ENCODE results near the gene LMCD1. TPM values are rescaled to one million over a fixed set of nuclear protein-coding genes. Genes with fewer than 3 reads are reported as not detected.

Gene LMCD1
- total and polyA plus RNA-seq, 9 donors, result 114 to 221 (median 185) TPM

DNA sequence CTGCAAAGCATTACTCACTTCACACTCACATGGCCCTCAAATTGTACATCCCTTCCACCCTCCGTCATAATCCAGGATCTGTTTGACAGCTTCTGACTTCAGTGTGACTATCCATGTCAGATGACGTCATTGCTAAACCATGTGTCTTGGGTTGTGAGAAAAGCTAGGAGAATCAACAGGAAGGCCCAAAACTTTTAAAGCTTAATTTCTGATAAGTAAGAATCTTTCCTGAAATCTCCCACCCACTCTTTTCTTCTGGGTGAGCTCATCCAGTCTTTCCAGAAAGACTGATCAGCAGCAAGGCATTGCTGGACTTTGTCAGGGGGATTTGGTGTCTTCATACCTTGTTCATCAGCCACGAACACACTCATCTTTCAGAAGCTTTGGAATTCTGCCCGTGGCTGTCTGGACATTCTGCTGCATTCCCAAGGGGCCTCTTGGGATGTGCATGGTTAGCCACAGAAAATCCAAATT, 11.5 kb upstream of the LMCD1 start:
- H3K27ac ChIP-seq (ENCODE audit: low read length), result peak overlapping the region; percentile 74
- H3K27me3 ChIP-seq (ENCODE audit: control insufficient read depth, insufficient read depth, low read length), result no peaks in the 10 kb centered on the region
- H3K4me3 ChIP-seq (ENCODE audit: low read length), result no peak overlapping the region
- H3K4me1 ChIP-seq (ENCODE audit: control insufficient read depth, insufficient read depth, low read length), result peaks cover 23% of the 10 kb centered on the region
- WGBS (ENCODE audit: insufficient coverage), result 70% methylated on average over 2 of the region's 4 CpGs
- no peaks in the 10 kb centered on the region for H3K36me3 ChIP-seq (ENCODE audit: control insufficient read depth, insufficient read depth, low read length)
- peak; percentile 73 for DNase-seq
- H3K9me3 ChIP-seq (replicated peaks; ENCODE audit: control insufficient read depth, low read depth, low read length), result peaks cover 1% of the 10 kb centered on the region

DNA sequence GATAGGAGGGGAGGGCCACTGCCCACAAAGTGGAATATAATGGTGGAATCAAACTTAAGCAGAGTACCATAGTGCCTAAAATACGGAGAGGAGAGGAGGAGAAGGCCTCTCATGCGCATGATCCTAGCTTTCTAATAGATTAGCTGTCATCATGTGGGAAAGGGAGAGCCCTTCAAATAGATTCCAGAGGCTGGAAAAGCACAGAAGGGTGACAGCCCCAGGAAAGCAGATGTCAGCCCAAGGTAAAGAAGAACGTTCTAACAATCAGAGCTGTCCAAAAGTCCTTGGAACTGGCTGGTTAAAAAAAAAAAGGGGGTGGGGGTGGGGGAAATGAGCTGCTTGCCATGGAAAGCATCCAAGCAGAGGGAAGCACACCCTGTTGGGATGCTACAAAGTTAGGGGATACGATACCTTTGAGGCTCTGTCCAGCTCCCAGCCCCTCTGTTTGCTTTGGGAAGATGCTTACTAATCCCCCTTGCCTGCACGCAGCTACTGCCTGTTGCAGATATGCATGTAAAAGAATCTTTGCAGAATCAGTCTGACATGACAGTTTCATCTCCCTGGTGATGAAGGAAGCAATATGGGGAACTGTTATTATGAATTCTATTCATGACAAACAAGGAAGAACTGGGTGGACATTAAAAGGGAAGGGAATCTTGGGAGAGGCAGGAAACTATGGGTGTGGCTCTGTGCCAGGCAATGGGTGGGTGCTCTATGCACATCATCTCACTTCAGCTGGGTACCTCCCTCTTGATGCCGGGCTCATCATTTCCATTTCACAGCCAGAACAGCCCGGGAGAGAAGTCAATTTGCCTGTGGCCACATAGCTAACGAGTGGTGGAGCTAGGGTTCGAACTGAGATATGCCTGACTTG, 10.1 kb upstream of the LMCD1 start:
- Histone ChIP-seq H3K4me1 (ENCODE audit: control insufficient read depth, insufficient read depth, low read length) (peaks cover 25% of the 10 kb centered on the region), H3K27ac (ENCODE audit: low read length) (no peak overlapping the region), H3K4me3 (ENCODE audit: low read length) (no peak overlapping the region), H3K27me3 (ENCODE audit: control insufficient read depth, insufficient read depth, low read length) (no peaks in the 10 kb centered on the region), H3K9me3 (replicated peaks; ENCODE audit: control insufficient read depth, low read depth, low read length) (no peaks in the 10 kb centered on the region), H3K36me3 (ENCODE audit: control insufficient read depth, insufficient read depth, low read length) (no peaks in the 10 kb centered on the region)
- 60% methylated on average over 8 of the region's 9 CpGs for WGBS (ENCODE audit: insufficient coverage)
- DNase-seq, result peak; percentile 43

DNA sequence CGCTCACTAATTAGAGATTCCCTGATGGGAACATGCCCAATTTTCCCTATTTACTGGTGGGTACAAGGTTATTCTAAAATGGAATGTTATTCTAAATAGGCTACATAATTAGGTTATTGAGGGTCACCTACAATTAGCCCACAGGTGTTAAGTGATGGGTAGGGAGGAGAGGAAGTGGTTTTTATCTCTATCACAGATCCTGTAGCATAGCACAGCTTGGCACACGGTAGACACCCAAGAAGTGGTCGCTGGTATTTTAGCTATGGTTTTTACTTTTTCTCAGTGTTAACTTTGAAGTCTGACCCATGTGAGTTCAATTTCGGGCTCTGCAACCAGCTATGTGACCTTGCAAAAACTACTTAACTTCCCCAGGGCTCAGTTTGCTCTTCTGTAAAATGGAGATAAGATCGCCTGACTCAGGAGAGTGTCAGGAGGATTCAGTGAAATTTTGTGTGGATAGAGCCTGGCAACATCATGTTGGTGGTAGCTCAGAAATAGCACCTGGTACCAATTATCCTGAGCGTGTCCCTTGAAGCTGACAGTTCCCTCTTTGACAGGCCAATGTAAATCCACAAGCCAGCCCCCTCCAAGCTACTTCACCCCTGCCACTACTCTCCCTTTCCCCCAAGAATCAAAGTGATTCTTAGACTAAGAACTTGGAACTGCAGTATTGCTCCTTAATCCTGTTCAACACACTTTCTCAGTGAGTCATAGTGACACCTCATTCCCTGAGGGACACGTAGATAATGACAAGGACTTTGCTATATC, 8.7 kb upstream of the LMCD1 start:
- Histone ChIP-seq H3K27me3 (ENCODE audit: control insufficient read depth, insufficient read depth, low read length) (no peaks in the 10 kb centered on the region), H3K27ac (ENCODE audit: low read length) (no peak overlapping the region), H3K4me3 (ENCODE audit: low read length) (no peak overlapping the region), H3K36me3 (ENCODE audit: control insufficient read depth, insufficient read depth, low read length) (no peaks in the 10 kb centered on the region), H3K4me1 (ENCODE audit: control insufficient read depth, insufficient read depth, low read length) (peaks cover 28% of the 10 kb centered on the region), H3K9me3 (replicated peaks; ENCODE audit: control insufficient read depth, low read depth, low read length) (no peaks in the 10 kb centered on the region)
- DNase-seq, result no peak
- 80% methylated on average over 5 of the region's 7 CpGs for WGBS (ENCODE audit: insufficient coverage)

DNA sequence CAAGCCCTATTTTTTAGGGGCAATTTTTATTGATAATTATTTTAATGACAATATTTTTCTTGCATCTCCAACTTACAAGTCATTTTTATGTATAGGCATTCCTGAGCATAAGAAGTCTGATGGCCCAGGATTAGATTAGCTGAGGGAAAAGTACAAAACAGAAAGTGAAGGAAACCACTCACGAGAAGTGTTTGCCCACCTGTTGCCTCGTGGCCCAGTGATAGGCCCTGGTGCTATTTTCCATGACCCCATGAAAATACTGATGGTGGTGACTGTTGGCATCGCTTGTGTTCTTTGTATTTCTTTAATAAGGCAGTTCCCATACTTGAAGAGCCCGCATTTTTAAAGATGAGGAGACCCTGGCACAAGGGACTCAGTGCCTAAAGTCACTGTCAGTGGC, 7.9 kb upstream of the LMCD1 start:
- 100% methylated on average over 1 of the region's 4 CpGs for WGBS (ENCODE audit: insufficient coverage)
- peaks cover 31% of the 10 kb centered on the region for H3K4me1 ChIP-seq (ENCODE audit: control insufficient read depth, insufficient read depth, low read length)
- H3K36me3 ChIP-seq (ENCODE audit: control insufficient read depth, insufficient read depth, low read length), result no peaks in the 10 kb centered on the region
- DNase-seq, result no peak
- no peak overlapping the region for H3K27ac ChIP-seq (ENCODE audit: low read length)
- no peaks in the 10 kb centered on the region for H3K27me3 ChIP-seq (ENCODE audit: control insufficient read depth, insufficient read depth, low read length)
- no peak overlapping the region for H3K4me3 ChIP-seq (ENCODE audit: low read length)
- no peaks in the 10 kb centered on the region for H3K9me3 ChIP-seq (replicated peaks; ENCODE audit: control insufficient read depth, low read depth, low read length)

DNA sequence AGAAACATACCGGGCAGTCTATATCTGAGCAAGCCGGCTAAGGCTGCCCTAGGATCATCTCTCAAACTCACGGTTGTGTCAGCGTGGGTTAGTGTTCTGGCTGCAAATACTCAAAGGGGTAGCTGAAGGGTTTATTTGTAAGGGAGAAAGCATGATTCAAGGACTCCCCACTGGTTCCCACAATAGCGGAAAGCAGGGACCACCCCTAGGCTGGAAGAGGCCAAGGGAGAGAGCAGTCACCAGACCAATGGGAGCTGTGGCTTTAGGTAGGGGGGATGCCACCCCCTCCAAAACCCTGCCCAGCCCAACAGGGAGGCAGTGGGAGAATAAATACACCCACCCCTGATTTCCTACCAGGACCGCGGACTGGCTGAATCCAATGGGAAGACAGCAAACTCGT, 7.3 kb upstream of the LMCD1 start:
- Histone ChIP-seq H3K4me3 (ENCODE audit: low read length) (no peak overlapping the region), H3K27ac (ENCODE audit: low read length) (no peak overlapping the region), H3K27me3 (ENCODE audit: control insufficient read depth, insufficient read depth, low read length) (no peaks in the 10 kb centered on the region), H3K9me3 (replicated peaks; ENCODE audit: control insufficient read depth, low read depth, low read length) (no peaks in the 10 kb centered on the region), H3K4me1 (ENCODE audit: control insufficient read depth, insufficient read depth, low read length) (peaks cover 33% of the 10 kb centered on the region), H3K36me3 (ENCODE audit: control insufficient read depth, insufficient read depth, low read length) (no peaks in the 10 kb centered on the region)
- 100% methylated on average over 3 of the region's 8 CpGs for WGBS (ENCODE audit: insufficient coverage)
- DNase-seq, result no peak

DNA sequence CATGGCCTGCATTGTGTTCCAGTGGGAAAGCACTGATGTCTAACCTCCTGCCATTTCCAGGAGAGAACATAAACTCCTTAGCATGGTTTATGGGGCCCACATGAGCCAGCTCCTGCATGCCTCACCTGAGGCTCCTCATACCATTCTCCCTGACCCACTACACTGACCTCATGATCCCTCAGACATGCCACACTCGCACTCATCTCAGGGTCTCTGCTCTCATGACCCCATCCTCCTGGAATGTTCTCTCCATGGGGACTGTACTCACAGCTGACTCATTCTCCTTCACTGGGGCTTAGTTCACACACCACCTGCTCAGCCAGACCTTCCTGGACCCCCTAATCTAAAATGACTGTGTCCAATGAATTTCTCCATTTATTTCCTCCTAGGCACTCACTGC, 4.0 kb upstream of the LMCD1 start:
- peak; percentile 45 for DNase-seq
- Histone ChIP-seq H3K4me3 (ENCODE audit: low read length) (no peak overlapping the region), H3K4me1 (ENCODE audit: control insufficient read depth, insufficient read depth, low read length) (peaks cover 27% of the 10 kb centered on the region), H3K27me3 (ENCODE audit: control insufficient read depth, insufficient read depth, low read length) (no peaks in the 10 kb centered on the region), H3K36me3 (ENCODE audit: control insufficient read depth, insufficient read depth, low read length) (peaks cover under 1% of the 10 kb centered on the region), H3K27ac (ENCODE audit: low read length) (peak overlapping the region; percentile 49), H3K9me3 (replicated peaks; ENCODE audit: control insufficient read depth, low read depth, low read length) (no peaks in the 10 kb centered on the region)
- WGBS (ENCODE audit: insufficient coverage), result 77% methylated on average over 1 of the region's 1 CpG

DNA sequence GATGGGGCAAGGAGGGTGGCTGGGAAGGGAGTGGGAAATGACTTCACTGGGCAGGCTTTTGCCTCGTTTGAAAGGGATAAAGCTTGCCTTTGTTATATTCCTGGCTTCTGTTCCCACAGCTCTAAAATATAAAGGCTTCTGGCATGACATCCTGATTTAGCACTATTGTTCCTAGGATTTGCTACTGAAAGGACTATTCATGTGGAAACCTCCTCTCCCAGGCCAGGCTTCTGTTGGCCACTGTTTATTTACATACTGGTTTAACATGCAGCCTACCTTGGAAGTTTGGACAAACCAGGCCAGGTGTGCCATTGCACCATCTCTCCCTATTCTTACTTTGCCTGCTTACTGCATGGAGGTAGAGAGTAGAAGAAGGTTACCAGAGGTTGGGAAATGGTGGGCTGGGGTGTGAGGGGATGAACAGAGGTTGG, 2.4 kb upstream of the LMCD1 start:
- WGBS (ENCODE audit: insufficient coverage), result no CpG with 5 or more reads among the region's 1 CpG
- H3K4me1 ChIP-seq (ENCODE audit: control insufficient read depth, insufficient read depth, low read length), result peaks cover 39% of the 10 kb centered on the region
- H3K4me3 ChIP-seq (ENCODE audit: low read length), result no peak overlapping the region
- no peaks in the 10 kb centered on the region for H3K27me3 ChIP-seq (ENCODE audit: control insufficient read depth, insufficient read depth, low read length)
- peak overlapping the region; percentile 81 for H3K27ac ChIP-seq (ENCODE audit: low read length)
- peaks cover 3% of the 10 kb centered on the region for H3K36me3 ChIP-seq (ENCODE audit: control insufficient read depth, insufficient read depth, low read length)
- peak; percentile 72 for DNase-seq
- H3K9me3 ChIP-seq (replicated peaks; ENCODE audit: control insufficient read depth, low read depth, low read length), result no peaks in the 10 kb centered on the region

DNA sequence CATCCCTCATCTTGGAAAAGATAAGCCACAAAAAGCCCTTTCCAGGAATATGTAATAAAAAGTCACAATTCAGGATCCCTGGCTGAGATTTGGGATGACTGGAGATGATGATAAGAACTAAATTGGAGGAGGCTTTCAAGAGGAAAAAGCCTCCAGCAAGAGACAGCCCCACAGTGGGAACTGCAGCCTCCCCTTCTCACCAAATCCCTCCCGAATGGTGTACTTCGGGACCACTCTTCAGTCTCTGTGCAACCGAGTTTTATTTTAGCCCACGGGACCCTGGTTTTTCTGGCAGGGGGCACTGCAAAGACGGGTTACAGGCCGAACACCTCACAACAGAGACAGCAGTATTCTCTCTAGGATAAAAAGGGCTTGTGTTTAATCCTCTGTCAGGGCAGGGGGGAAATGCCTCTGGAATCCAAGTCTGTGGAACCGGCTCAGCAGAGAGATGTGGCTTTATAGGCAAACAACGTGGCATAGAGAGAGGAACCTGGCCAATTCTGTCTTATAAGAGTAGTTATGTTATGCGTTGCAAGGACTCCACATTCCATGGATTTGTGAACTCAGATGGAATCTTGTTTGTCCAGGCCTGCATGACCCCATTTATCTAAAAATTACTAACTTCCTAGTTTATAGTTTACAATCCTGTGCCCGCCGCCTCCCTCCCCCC, 1.2 kb upstream of the LMCD1 start:
- DNase-seq, result no peak
- 0% methylated on average over 3 of the region's 11 CpGs for WGBS (ENCODE audit: insufficient coverage)
- Histone ChIP-seq H3K27ac (ENCODE audit: low read length) (peak overlapping the region; percentile 98), H3K4me1 (ENCODE audit: control insufficient read depth, insufficient read depth, low read length) (peaks cover 50% of the 10 kb centered on the region), H3K9me3 (replicated peaks; ENCODE audit: control insufficient read depth, low read depth, low read length) (no peaks in the 10 kb centered on the region), H3K4me3 (ENCODE audit: low read length) (no peak overlapping the region), H3K36me3 (ENCODE audit: control insufficient read depth, insufficient read depth, low read length) (peaks cover 3% of the 10 kb centered on the region), H3K27me3 (ENCODE audit: control insufficient read depth, insufficient read depth, low read length) (no peaks in the 10 kb centered on the region)

DNA sequence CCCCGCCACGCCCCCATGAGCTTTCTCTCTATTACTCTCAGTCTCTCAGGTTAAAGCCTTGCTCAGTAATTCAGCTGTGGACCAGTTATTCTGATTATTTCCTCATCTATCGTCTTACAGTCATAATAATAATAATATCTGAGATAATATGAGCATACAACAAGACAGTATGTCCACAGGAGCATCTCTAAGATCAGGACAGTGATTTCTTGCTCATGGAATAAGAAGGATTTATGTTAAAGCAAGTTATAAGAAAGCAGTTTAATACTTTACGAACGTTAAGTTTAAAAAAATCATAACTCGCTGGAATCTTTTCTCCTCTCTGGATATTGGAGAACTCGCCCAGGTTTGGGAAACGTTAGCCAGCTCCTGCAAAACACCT, 643 bp upstream of the LMCD1 start:
- H3K36me3 ChIP-seq (ENCODE audit: control insufficient read depth, insufficient read depth, low read length), result peaks cover 3% of the 10 kb centered on the region
- DNase-seq, result no peak
- no peaks in the 10 kb centered on the region for H3K27me3 ChIP-seq (ENCODE audit: control insufficient read depth, insufficient read depth, low read length)
- H3K27ac ChIP-seq (ENCODE audit: low read length), result peak overlapping the region; percentile 98
- H3K4me1 ChIP-seq (ENCODE audit: control insufficient read depth, insufficient read depth, low read length), result peaks cover 54% of the 10 kb centered on the region
- peak overlapping the region; percentile 66 for H3K4me3 ChIP-seq (ENCODE audit: low read length)
- no CpG with 5 or more reads among the region's 8 CpGs for WGBS (ENCODE audit: insufficient coverage)
- no peaks in the 10 kb centered on the region for H3K9me3 ChIP-seq (replicated peaks; ENCODE audit: control insufficient read depth, low read depth, low read length)

DNA sequence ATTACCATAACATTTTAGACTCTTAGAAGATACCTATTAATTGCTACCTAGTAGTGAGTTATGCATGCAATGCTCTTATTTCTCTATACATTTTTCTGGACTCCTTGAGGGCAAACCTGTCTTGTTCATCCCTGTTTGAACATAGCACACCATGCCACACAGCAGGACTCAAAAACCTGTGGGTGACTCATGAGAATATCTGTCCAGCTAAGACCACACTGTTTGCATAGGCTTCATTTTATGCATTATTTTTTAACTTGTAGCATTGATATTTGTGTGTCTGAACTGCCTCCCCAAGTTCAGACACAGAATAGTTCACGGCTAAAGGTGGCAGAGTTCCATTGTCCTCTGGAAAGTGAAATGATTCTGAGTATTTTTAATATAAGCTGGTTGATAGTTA, 1.8 kb downstream of the LMCD1 start:
- no peaks in the 10 kb centered on the region for H3K27me3 ChIP-seq (ENCODE audit: control insufficient read depth, insufficient read depth, low read length)
- DNase-seq, result no peak
- no CpG with 5 or more reads among the region's 1 CpG for WGBS (ENCODE audit: insufficient coverage)
- peak overlapping the region; percentile 45 for H3K4me3 ChIP-seq (ENCODE audit: low read length)
- H3K27ac ChIP-seq (ENCODE audit: low read length), result peak overlapping the region; percentile 90
- H3K36me3 ChIP-seq (ENCODE audit: control insufficient read depth, insufficient read depth, low read length), result peaks cover 3% of the 10 kb centered on the region
- no peaks in the 10 kb centered on the region for H3K9me3 ChIP-seq (replicated peaks; ENCODE audit: control insufficient read depth, low read depth, low read length)
- peaks cover 60% of the 10 kb centered on the region for H3K4me1 ChIP-seq (ENCODE audit: control insufficient read depth, insufficient read depth, low read length)

All from muscle of leg (tissue), 11 donors.